PC-3 (cell line): Measurements from ENCODE around the gene HES7.

Experiments
- CTCF ChIP-seq: fragments of 300-600 bp; sonication (generic); conservative IDR thresholded peaks from 2 replicates; pipeline ENCODE4 v1.5.1; 2017; ENCODE audit warnings: antibody characterized with exemption, low read depth, mild to moderate bottlenecking, low read length
- EZH2 ChIP-seq: fragments of 300-600 bp; sonication (generic); IDR thresholded peaks from one replicate; pipeline ENCODE4 v1.6.1; 2017; ENCODE audit warnings: antibody characterized with exemption, mild to moderate bottlenecking, low read length; ENCODE audit not compliant: unreplicated experiment
- EZH2phosphoT487 ChIP-seq: fragments of 300-600 bp; sonication (generic); IDR thresholded peaks from 2 replicates; pipeline ENCODE4 v1.6.1; 2018; ENCODE audit warnings: mild to moderate bottlenecking, antibody characterized with exemption, low read length, borderline replicate concordance

GRCh38 chr17:8074554-8074953, 49.4 kb downstream of the HES7 start:
- TF ChIP-seq CTCF: no peak
- TF ChIP-seq EZH2phosphoT487: no peak
- TF ChIP-seq EZH2: no peak
